Smooth muscle cell (in vitro differentiated cells): ENCODE data around the gene CTBP2. TPM values are rescaled to one million over a fixed set of nuclear protein-coding genes. Genes with fewer than 3 reads are reported as not detected.

Experiments
- DNase-seq: peaks from one replicate; lab custom pipeline; 2025; ENCODE audit not compliant: unreplicated experiment; lab: John Stamatoyannopoulos, UW
- H2AFZ ChIP-seq: fragments of 200-600 bp; sonication (generic); 2 replicates; pipeline ENCODE4 v1.6.0; 2016; ENCODE audit warnings: antibody characterized with exemption, low read depth, mild to moderate bottlenecking
- H3F3A ChIP-seq: fragments of 200-600 bp; sonication (generic); 2 replicates; pipeline ENCODE4 v1.6.0; 2017; ENCODE audit warnings: antibody characterized with exemption, low read depth
- H3K27ac ChIP-seq: fragments of 200-600 bp; sonication (generic); 2 replicates; pipeline ENCODE4 v1.5.1; 2016; ENCODE audit warnings: low read depth, mild to moderate bottlenecking
- H3K27me3 ChIP-seq: fragments of 200-600 bp; sonication (generic); 2 replicates; pipeline ENCODE4 v1.6.1; 2016; ENCODE audit warnings: low read depth, mild to moderate bottlenecking
- H3K36me3 ChIP-seq: fragments of 200-600 bp; sonication (generic); 2 replicates; pipeline ENCODE4 v1.5.1; 2016; ENCODE audit warnings: low read depth
- H3K4me1 ChIP-seq: fragments of 200-600 bp; sonication (generic); 2 replicates; pipeline ENCODE4 v1.5.1; 2016; ENCODE audit warnings: low read depth
- H3K4me2 ChIP-seq: fragments of 200-600 bp; sonication (generic); 2 replicates; pipeline ENCODE4 v1.6.0; 2016; ENCODE audit warnings: mild to moderate bottlenecking
- H3K4me3 ChIP-seq: fragments of 200-600 bp; sonication (generic); 2 replicates; pipeline ENCODE4 v1.5.1; 2016; ENCODE audit warnings: mild to moderate bottlenecking
- H3K79me2 ChIP-seq: fragments of 200-600 bp; sonication (generic); 2 replicates; pipeline ENCODE4 v1.6.0; 2016; ENCODE audit warnings: low read depth, mild to moderate bottlenecking
- H3K9ac ChIP-seq: fragments of 200-600 bp; sonication (generic); 2 replicates; pipeline ENCODE4 v1.6.0; 2016; ENCODE audit warnings: low read depth
- H3K9me3 ChIP-seq: fragments of 200-600 bp; sonication (generic); replicated peaks from 2 replicates; pipeline ENCODE4 v1.5.1; 2016; ENCODE audit warnings: low read depth
- H4K20me1 ChIP-seq: fragments of 200-600 bp; sonication (generic); 2 replicates; pipeline ENCODE4 v1.6.0; 2016; ENCODE audit warnings: low read depth
- CTCF ChIP-seq: fragments of 200-600 bp; sonication (generic); IDR thresholded peaks from 2 replicates; pipeline ENCODE4 v1.5.1; 2017; ENCODE audit warnings: borderline replicate concordance, mild to moderate bottlenecking, antibody characterized with exemption; ENCODE audit not compliant: insufficient read depth, poor library complexity, severe bottlenecking
- WGBS: methylation state at CpG from one replicate; pipeline ENCODE4 v1.1.7; 2016; ENCODE audit warnings: low lambda C conversion rate; 5-methylcytosine and 5-hydroxymethylcytosine counted together
- polyA plus RNA-seq: library from polyadenylated mRNA; unstranded; fragments of >200 nt; fragmentation: Nextera tagmentation; extraction: Ambion mirVana; gene quantifications from 2 replicates; pipeline ENCODE4 v1.2.1, GENCODE V29; 2016
- total RNA-seq: library from RNA; depleted of rRNA; stranded (reverse); fragments of >200 nt; gene quantifications from 2 replicates; pipeline ENCODE4 v1.2.3, GENCODE V29; 2014

The CTBP2 gene
- total and polyA plus RNA-seq, 2 experiments from 2014 or later = 49.9 to 69.5 TPM

GRCh38 chr10:125076121-125076825, 84.1 kb downstream of the CTBP2 start:
- Histone ChIP-seq H3K27ac (no peak overlapping the region), H3K79me2 (peaks cover 97% of the 10 kb centered on the region), H3K4me1 (no peaks in the 10 kb centered on the region), H2AFZ (no peak overlapping the region), H3K9ac (no peak overlapping the region), H3K36me3 (no peaks in the 10 kb centered on the region), H3K4me2 (no peak overlapping the region), H4K20me1 (peaks cover 96% of the 10 kb centered on the region), H3K27me3 (no peaks in the 10 kb centered on the region), H3K4me3 (no peak overlapping the region), H3F3A (no peaks in the 10 kb centered on the region), H3K9me3 (no peaks in the 10 kb centered on the region)
- 94% methylated on average over 15 of the region's 15 CpGs for WGBS
- no peak for DNase-seq
- TF ChIP-seq CTCF = no peak

GRCh38 chr10:125073996-125074395, 86.4 kb downstream of the CTBP2 start:
- no peaks in the 10 kb centered on the region for H3K9me3 ChIP-seq
- peaks cover 96% of the 10 kb centered on the region for H4K20me1 ChIP-seq

GRCh38 chr10:125072794-125073193, 87.6 kb downstream of the CTBP2 start:
- DNase-seq = no peak
- H3K4me1 ChIP-seq = no peaks in the 10 kb centered on the region
- no peak for TF ChIP-seq CTCF
- no peaks in the 10 kb centered on the region for H3K9me3 ChIP-seq
- 98% methylated on average over 4 of the region's 4 CpGs for WGBS
- no peak overlapping the region for H3K4me2 ChIP-seq
- H4K20me1 ChIP-seq = peaks cover 100% of the 10 kb centered on the region
- no peak overlapping the region for H3K9ac ChIP-seq
- no peak overlapping the region for H3K27ac ChIP-seq
- H2AFZ ChIP-seq = no peak overlapping the region
- H3K4me3 ChIP-seq = no peak overlapping the region
- no peaks in the 10 kb centered on the region for H3K27me3 ChIP-seq
- peaks cover 94% of the 10 kb centered on the region for H3K79me2 ChIP-seq
- H3F3A ChIP-seq = no peaks in the 10 kb centered on the region
- no peaks in the 10 kb centered on the region for H3K36me3 ChIP-seq

More at GRCh38 chr10:125073996-125074395, 86.4 kb downstream of the CTBP2 start:
- no peak for DNase-seq
- Histone ChIP-seq H3K9ac (no peak overlapping the region), H3K79me2 (peaks cover 95% of the 10 kb centered on the region), H3K27me3 (no peaks in the 10 kb centered on the region), H3K27ac (no peak overlapping the region), H3K4me1 (no peaks in the 10 kb centered on the region), H3K4me2 (no peak overlapping the region), H2AFZ (no peak overlapping the region), H3F3A (no peaks in the 10 kb centered on the region), H3K36me3 (no peaks in the 10 kb centered on the region), H3K4me3 (no peak overlapping the region)
- no peak for TF ChIP-seq CTCF

GRCh38 chr10:125071008-125071407, 89.4 kb downstream of the CTBP2 start:
- Histone ChIP-seq H4K20me1 (peaks cover 100% of the 10 kb centered on the region), H2AFZ (no peak overlapping the region), H3F3A (peaks cover 8% of the 10 kb centered on the region), H3K36me3 (no peaks in the 10 kb centered on the region), H3K79me2 (peaks cover 89% of the 10 kb centered on the region), H3K27me3 (no peaks in the 10 kb centered on the region), H3K4me2 (no peak overlapping the region), H3K4me3 (no peak overlapping the region), H3K9ac (no peak overlapping the region), H3K27ac (no peak overlapping the region), H3K4me1 (no peaks in the 10 kb centered on the region), H3K9me3 (no peaks in the 10 kb centered on the region)
- DNase-seq = no peak
- 98% methylated on average over 11 of the region's 11 CpGs for WGBS
- no peak for TF ChIP-seq CTCF
